HG02610 (cell line): ENCODE measurements around the gene PJA2.

Source experiments
- ATAC-seq: cut with Tn5 transposase; IDR thresholded peaks from one replicate; pipeline ENCODE4 v1.9.1; 2021; ENCODE audit warnings: mild to moderate bottlenecking, moderate library complexity; ENCODE audit not compliant: unreplicated experiment

The PJA2 gene

GRCh38 chr5:109351988-109352864, 57.5 kb downstream of the PJA2 start:
- no peak for ATAC-seq

DNA sequence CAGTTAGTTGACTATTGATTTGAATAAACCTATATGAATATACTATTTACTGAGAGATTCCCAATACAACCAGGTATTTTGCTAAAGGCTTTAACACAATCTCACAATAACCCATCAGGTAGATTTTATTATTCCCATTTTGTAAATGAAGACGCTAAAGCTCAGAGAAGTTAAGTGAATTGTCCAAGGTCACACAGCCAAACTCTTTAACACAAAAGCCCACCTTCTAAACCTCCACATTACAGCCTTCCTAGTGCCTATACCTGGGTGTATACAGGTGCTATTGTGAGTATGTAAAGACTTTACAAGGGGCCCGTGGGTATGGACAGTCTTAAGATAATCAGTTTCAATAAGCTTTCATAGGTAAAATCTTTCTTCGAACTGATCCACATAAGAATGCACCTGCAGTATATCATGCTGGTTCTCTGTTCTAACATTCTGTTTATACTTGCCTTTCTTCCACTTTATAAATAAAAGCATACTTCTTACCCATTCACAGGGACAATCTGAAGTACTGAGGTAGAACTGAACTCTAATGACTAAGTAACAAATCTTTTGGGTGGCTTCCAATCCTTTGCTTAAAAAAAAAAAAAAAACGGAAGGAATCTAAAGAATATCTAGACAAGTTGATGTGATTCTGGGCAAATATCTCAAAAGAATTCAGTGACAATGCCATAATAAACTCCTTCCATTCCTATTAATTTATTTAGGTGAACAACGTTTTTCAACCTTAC, 59.1 kb downstream of the PJA2 start:
- no peak for ATAC-seq

- no peak for ATAC-seq
Measured at GRCh38 chr5:109349388-109349787, 60.4 kb downstream of the PJA2 start.

GRCh38 chr5:109347252-109347888, 62.4 kb downstream of the PJA2 start:
- no peak for ATAC-seq

GRCh38 chr5:109345699-109346098, 64.1 kb downstream of the PJA2 start:
- no peak for ATAC-seq

DNA sequence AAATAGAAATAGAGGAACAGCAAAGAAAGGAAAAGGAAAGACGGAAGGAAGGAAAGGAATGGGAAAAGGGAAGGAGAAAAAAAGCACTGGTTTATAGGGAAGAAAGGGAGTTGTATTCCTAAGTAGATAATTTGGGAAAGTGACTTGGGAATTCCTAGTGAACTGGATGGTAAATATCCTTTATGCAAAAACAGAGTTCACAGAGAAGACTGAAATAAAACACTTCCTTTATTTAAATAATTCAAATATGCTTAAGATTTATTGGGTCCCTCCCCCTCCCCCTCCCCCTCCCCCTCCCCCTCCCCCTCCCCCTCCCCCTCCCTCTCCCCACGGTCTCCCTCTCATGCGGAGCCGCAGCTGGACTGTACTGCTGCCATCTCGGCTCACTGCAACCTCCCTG, 69.4 kb downstream of the PJA2 start:
- ATAC-seq, result no peak

DNA sequence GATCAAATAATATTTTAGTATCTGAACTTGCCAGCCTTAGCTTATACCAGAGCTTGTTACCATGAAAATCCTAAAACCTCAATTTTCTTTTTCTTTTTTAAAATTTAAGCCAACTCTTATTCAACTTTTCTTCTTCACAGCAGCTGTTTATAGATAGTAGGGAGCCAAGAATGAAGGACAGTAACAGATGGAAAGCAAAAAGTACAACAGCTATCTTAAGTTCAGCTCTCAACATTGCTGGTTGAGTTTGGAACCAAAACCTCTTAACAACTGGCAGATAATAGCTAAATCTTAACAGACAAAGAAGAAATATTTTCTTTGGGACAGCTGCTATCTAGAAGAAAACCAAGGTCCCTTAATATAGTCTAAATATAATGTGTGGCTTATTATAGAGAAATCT, 74.7 kb downstream of the PJA2 start:
- ATAC-seq, result no peak

- no peak for ATAC-seq
Measured at GRCh38 chr5:109334056-109334455, 75.7 kb downstream of the PJA2 start.

DNA sequence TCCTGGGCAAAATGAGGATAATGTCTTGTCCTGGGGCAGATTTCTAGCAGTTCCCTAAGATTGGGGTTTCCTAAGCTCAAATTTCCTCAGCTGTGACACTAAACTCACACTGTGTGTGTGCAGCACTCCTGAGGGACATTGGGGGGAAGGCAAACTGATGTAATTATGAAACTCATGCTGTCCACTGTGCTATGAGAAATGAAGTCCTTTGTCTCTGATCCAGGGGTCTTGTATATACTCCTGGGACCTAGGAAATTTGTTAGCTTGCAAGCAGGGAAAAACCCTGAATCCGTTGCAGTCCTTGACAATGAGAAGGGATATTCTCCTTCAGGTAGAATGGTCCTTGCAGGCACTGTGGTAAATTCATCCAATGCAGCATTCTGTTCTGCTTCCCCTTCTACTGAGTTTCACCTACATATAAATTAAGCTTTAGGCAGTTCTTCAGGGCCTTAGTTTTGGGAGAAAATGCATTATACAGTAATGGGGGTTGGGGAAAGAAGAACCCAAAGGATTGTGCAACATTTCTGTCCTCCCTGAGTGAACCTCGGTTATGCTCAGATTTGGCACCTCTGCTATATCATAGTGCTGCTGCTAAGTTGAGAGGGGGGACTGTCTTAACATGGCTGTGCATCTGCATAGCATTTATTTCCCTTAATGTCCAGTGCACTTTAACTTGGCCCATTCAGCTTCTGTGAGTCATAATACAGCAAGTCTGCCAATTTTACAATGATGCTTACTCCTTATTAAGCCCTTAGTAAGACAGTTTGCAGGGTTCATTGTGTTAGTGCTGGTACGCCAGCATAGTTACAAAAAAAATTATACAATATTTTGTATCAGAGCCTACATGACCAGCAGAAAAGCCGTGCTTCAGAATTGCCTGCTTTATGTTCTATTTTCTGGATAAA, 80.2 kb downstream of the PJA2 start:
- ATAC-seq, result no peak

DNA sequence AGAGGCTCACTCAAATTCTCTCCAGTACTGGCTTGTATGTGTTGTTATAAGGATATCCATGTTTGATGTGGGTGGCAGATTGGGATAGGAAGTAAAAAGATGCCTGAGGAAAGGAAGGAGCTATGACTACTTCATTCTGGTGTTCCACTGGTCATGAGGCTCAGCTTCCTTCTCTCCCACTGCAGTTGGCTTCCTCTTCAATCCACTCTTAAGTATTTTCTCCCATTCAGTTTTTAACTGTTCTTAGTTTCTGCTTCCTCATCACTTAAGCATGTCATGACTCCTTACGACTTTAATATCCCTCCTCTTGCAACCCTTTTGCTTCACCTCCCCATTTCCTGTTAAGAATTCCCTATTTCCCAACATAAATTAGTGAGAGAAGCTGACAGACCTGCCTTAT, 81.1 kb downstream of the PJA2 start:
- no peak for ATAC-seq

GRCh38 chr5:109327570-109327969, 82.2 kb downstream of the PJA2 start:
- no peak for ATAC-seq

GRCh38 chr5:109326919-109327318, 82.9 kb downstream of the PJA2 start:
- no peak for ATAC-seq

- no peak for ATAC-seq
Measured at GRCh38 chr5:109325456-109325855, 84.3 kb downstream of the PJA2 start.

- no peak for ATAC-seq
Measured at GRCh38 chr5:109324931-109325330, 84.8 kb downstream of the PJA2 start.

- no peak for ATAC-seq
Measured at GRCh38 chr5:109324351-109324750, 85.4 kb downstream of the PJA2 start.

- no peak for ATAC-seq
Measured at GRCh38 chr5:109322694-109323093, 87.1 kb downstream of the PJA2 start.

DNA sequence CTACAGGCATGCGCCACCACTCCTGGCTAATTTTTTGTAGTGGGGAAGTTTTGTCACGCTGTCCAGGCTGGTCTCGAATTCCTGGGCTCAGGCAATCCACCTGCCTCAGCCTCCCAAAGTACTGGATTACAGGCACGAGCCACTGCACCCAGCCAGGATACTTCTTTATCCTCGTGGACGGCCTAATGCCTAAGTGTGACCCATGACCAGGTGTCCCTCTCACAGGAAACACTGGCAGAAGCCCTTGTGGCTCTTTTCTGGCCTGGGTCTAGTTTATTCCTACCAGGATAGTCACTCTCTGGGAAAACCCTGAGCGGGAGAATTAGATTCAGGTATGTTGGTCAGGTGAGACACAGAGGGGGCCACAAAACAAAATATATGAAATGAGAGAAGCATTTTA, 90.4 kb downstream of the PJA2 start:
- ATAC-seq, result no peak

- ATAC-seq, result no peak
Measured at GRCh38 chr5:109318455-109319108, 91.2 kb downstream of the PJA2 start.

- no peak for ATAC-seq
Measured at GRCh38 chr5:109316634-109317033, 93.1 kb downstream of the PJA2 start.

GRCh38 chr5:109315245-109315644, 94.5 kb downstream of the PJA2 start:
- ATAC-seq, result no peak
